HG02938 (cell line): ENCODE measurements around the gene CDON.

Experiments used
- ATAC-seq: cut with Tn5 transposase; IDR thresholded peaks from one replicate; pipeline ENCODE4 v1.9.1; 2021; ENCODE audit warnings: mild to moderate bottlenecking, moderate library complexity; ENCODE audit not compliant: unreplicated experiment

Gene CDON

DNA sequence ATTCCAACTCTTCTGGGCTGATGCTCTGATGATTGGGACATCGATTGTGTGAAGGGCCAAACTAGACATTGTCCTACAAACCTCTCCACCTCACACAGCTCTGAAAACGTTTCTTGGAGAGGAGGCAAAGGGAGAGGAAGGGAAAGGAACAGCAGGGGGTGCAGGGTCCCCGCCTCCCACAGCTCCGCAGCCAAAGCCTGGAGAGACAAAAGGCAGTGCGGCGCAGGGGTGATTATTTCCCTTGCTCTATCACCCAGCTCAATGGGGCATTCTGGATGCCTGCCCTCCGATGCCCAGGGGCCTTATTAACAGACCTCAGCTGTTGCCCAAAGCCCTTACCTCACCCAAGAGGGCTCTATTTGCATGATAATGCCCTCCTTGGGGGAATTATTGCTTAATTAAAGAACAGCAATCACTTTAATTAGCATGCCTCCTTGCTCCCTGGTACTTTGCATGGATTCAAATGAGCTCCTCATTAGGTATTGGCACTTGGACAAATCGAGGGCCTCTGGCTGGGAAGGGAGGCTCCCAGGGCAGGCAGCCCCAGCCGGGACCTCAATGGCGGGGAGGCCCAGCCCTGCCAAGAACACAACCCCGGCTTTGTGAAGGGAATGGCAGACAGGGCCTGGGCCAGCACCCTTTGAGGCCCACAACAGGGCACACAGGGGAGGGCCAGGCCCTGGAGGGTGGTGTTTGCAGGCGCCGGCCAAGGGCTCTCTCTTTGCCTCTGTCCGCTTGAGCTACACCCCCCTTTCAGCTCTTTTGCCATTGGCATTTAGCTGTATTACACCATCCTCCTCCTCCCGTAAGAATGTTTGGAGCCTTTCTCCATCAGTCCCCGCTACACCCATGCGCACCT, 19.8 kb upstream of the CDON start:
- ATAC-seq: no peak

DNA sequence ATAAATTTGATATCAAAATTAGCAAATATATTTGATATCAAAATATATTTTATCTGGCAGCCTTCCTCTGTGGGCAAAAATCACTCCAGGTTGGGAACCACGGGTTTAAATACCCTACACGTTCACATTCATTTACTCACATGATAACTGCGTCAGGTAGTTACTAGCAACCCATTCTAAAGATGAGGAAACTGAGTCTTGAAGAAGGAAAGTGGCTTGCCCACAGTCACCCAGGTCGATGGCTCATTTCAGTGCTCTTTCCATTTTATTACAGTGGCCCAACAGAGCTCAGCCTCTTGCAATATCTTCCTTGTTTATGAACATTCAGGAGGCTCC, 19.2 kb upstream of the CDON start:
- ATAC-seq: no peak

- no peak for ATAC-seq
Observed at GRCh38 chr11:126080161-126080941, 17.7 kb upstream of the CDON start.

- ATAC-seq: no peak
Observed at GRCh38 chr11:126079621-126080124, 17.0 kb upstream of the CDON start.

DNA sequence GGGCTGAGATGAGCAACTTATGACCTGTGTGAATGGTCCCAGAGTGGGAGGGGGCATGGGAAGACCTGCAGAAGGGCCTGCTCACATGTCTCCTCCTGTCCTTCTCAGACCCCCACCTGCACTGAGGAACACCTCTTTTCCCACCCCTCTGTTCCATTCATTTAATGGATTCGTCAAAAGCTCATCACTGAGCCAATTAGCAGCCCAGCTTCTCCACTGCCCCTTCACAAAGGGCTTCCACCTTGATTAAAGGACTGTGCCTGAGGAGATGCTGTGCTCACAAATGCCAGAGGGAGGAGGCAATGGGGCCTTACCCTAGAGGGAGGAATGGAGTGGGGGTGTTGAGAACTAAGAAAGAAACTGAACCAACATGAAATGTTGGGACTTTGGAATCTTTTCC, 14.0 kb upstream of the CDON start:
- no peak for ATAC-seq

DNA sequence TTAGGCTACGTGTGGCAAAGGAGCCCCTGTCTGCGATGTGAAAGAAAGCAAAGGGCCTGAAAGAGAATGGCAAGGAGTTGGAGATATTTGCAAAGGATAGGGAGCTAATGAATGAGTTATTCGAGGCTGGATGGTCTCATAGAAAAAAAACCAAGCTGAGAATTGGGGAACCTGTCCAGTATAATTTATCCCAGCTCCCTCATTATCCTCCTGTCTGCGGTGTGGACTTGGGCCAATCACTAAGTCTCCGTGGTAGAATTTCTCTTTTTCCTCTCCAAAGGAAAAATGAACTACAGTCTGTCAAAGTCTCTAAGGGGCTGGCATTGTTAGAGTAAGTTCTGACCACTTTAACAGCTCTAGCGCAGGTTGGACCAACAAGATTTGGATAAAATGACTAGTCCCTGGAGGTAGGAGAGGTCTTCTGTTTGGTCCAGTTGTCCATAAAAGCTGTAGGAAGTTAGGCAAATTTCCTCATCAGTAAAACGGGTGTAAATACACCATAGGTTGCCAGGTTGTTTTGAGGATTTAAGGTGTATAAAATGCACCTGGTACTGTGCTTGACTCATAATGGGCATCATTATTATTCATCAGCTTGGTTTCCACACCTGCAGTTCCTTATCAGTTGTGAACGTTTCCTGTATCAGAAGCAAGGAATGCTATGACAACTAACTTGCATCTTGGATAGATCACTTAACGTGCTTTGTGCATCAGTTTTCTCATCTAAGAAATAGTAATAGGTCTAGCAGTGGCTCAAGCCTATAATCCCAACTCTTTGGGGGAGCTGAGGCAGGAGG, 10.3 kb upstream of the CDON start:
- no peak for ATAC-seq

GRCh38 chr11:126072141-126072741, 9.6 kb upstream of the CDON start:
- ATAC-seq: no peak

DNA sequence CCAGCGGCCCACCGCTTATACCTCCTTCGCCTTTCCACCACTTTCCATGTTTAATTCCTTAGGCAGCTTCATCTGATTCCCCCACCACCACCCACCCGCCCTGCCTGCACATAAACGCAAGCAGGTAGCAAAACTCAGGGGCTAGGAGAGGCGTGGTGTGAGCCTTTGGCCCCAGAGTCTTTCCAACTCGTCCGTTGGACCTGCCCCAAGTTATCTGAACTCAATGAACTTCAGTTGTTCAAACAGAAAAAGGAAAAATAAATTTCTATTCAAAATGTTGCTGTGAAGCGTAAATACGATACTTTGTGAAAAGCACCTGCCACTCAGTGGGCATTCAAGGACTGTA, 814 bp upstream of the CDON start:
- ATAC-seq: no peak

DNA sequence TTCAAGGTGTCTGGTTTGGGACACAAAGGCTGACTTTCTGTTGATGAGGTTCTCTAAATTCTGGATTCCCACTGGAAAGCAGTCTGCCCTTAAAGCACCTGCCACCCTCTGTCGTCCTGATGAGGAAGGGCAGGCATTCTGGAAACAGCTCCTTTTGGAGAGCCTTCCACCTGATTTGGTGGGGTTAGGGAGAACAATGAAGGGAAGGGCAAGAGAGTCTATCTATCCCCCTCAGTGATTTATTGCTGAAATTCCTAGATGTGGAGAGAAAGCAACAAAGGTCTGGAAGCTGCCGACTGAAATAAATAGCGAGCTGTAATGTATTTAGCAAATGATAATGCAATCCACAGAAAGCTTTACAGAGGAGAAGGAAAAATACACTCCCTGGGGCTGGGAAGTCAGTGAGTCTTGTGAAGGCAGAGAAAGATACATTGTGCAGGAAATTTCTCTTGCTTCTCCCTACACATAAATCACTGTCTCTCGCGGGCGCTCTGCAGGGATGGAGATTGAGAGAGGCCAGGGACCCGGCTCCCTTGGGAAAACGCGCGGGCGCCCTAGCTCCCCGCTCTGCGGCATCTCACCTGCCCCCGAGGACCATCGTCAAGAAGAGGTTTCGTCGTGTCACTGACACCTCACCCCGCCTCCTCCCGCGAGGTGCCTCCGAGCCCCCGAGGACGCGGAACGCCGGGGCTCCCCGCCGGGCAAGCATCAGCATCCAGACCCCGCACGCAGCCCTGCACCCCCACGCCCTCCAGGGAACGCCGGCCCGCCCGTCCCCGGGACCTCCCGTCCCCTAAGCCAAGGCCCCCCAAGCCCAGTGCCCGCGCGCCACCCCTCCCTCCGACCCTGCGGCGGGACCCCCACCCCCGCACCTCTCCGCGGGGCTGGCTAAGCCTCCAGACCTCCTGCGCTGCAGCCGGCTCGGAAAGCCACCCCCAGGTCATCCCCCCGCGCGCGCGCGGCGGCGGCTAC, 673 bp downstream of the CDON start:
- peak; percentile 1 for ATAC-seq

- no peak for ATAC-seq
Observed at GRCh38 chr11:126060757-126061171, 1.9 kb downstream of the CDON start.

DNA sequence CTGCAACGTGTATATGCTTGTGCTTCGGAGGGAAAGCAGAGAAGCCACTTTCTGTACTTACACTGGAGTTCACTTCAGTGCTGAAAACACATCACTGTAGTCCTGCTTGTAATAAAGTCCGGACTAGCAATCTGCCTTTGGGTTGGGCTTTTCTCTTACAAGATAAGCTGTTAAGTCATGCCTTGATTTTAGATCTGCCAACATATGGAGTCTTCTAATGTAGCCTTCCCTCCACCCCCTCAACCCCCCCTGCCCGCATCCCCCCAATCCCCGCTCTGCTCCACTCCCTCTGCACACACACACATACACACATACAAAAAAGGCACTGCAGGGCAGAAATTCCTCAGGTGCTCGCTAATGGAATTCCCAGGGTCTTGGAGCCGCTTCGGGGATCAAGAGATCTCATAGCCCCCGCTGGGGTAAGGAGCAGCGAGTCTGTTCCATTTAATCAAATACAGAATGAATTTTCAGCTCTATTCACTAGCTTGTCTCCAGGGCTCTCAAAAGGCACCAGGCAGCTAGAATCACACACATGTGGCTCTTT, 3.4 kb downstream of the CDON start:
- no peak for ATAC-seq

- no peak for ATAC-seq
Observed at GRCh38 chr11:126058105-126058874, 4.4 kb downstream of the CDON start.

- ATAC-seq: no peak
Observed at GRCh38 chr11:126054882-126055281, 7.8 kb downstream of the CDON start.

DNA sequence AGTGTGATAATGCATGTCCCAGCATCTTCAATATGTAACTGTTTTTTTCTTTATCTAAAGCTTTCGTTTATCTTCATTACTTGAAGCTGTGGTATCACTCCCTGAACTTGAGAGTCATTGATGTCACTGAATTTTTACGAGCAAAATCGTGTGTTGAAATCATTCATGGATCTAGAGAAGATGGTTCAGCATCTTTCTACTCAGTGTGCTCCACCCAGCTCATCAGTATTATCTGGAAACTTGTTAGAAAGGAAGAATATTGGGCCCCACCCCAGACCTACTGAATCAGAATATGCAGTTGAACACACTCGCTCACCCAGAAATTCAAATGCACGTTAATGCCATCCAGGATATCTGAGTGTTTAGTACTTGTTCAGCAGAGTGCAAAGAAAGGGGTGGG, 8.3 kb downstream of the CDON start:
- ATAC-seq: no peak

DNA sequence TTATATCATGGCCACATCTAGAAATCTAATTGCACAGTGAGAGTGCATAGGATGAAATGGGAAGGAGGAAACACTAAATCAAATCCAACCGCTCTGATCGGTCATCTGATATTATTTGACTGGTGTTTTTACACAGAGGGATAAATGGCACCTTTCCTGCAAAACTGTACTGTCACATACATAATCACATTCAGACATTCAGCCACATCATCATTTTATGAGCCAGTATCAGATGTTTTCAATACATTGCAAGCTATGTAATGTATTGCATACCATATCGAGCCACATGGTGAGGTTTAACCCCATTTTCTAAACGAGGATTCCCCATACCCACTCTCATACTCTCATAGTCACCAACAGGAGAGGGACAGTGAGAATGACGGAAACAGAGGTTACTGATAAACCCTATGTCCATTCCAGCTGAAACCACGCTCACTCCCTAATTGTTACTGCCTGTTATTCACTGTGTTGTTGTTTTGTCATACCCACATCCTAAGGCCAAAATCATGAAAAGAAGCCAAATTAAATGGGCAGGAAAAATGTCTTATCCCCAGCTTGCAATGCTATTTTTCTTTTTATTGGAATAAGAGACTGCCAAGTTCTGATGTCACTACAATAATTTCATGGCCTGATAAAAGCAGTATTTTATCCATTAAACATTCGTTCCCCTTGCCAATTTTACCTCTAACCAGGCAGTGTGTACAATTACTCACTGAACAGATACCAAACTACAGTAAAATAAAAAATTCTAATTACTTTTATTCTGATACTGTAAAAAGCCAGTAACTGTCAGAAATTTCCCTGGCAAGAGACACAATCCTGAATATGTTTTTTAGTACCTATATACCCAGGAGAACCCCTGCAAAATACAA, 9.0 kb downstream of the CDON start:
- ATAC-seq: no peak

GRCh38 chr11:126051117-126051516, 11.5 kb downstream of the CDON start:
- no peak for ATAC-seq

DNA sequence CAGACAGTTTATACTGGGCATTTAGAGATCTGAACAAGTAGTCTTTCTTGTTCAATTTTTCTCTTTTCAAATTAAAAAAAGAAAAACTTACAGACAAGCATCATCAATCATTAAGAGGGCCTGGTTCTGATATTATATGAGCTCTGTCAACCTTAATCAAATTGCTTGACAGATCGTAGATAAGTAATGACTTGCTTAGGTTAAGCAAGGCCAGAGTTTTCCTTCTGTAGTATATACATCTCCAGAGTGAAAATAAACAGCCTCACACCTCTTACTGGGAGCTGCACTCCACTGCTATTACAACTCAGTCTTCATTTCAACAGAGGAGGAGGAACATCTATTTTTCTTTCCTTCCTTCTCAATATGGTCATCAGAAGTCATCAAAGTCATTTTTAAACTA, 13.5 kb downstream of the CDON start:
- ATAC-seq: no peak

- no peak for ATAC-seq
Observed at GRCh38 chr11:126048197-126048596, 14.5 kb downstream of the CDON start.
